Stimulated activated CD4-positive, alpha-beta T cell treated with anti-CD3 and anti-CD28 coated beads, Interleukin-2, amount 100 ng/mL, for 48 hours (primary cell): Measurements from ENCODE around the gene CRYAA.
"Not testable (repeated sequence)": the region's sequence is repeated elsewhere in the genome, so short reads cannot be mapped to it uniquely, and the experiment has no call there.

Experiments
- DNase-seq, 2 donors: peaks; one replicate each; pipeline ENCODE4 v3.0.0-alpha.2; 2020

Gene CRYAA

DNA sequence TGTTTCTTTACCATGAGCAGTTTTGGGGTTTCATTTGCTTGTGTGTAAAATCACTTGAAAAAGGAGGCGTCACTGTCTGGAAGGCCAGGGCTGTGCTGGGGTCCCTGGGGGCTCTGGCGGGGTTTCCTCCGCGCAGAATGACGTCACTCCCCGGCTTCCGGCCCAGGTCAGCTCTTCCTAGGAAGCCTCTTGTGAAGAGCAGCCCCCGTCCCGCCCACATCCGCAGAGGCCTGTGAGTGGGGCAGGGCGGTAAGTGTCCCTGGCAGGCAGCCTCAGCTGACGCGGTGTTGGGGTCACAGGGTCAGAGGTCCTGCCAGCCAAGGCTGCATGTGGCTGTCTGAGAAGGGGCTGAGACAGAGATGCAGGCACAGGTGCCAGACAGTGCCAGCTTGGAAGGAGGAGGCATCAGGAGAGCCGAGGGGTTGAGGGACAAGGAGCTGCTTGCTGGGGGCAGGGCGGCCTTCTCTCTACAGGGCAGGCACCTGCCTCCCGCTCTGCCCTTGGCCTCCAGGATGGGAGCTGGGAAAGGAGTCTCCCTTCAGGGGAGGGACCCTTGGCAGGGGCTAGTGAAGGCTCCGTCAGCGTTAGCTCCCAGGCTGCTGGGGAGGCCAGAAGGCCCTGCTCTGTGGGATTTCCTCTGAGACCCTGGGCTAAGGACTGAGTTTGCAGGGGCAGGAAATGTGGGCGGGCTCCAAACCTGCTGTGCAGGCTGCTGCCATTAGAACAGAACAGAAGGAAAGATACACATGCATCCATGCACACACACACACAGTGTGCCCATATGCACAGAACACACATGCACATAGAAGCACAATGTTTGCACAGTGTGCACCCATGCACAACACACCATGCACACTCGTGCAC, 8.5 kb downstream of the CRYAA start:
- not testable (repeated sequence) for DNase-seq

DNA sequence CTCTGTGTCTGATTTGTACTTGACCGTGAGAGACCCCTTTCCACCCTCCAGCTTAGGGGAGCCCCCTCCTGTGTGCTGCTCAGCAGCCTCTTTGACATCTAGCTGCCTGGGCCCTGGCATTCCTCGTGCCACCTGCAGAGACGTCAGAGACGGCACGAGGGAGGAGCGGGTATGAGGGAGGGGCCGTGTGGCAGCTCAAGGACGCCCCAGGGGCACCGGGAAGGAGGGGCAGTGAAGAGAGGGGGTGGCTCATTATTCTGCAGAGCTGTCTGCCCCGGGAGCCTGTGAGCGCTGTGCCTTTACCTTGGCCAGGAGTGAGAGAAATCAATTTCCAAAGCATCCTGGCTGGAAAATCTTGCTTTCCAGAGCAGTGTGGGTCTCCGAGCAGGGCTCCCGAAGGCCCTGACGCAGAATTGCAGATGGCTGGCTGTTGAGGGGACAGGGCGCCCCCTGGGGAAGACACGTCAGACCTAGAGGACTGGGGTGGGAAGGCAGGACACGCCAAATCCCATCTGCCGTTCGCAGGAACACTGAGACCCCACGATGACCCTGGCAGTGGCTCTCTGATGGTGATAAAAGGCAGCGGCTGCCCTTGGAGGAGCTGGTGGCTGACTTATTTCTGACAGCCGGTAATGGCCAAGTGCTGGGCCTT, 9.5 kb downstream of the CRYAA start:
- DNase-seq = not testable (repeated sequence)

DNA sequence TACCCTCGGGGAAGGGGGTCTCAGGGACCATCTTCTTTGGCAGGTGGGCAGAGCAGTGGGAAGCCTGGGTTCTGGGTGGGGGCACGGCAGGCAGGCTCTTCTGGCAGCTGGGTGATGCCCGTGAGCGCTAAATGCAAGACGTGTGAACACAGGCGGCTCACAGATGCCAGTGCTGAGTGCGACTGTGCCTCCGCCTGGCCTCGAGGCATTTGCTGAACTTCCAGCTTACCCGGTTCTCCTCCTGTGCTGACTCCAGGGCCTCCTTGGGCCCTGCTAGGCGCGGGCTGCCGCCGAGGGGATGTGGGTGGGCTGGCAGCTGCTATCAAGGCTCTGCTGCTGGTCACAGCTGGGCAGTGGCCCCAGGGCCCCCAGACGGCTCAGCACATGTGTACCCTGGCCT, 12.2 kb downstream of the CRYAA start:
- DNase-seq = not testable (repeated sequence)

DNA sequence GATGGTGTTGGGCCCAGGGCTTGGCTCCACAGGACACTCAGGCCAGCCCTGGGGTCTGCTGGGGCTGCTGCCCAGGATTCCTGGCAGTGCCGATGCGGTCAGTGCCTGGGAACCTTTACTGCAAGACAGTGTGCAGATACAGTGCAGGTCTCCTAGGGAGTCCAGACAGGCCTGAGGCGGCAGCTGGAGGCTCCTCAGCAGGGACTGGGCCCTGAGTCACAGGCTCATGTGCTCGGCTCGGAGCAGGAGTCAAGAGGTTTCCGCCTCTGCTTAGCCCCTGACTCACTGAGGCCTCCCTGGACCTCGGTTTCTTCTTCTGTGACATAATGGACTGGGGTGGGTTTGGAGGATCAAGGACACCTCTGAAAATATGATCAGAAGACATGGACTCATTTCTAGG, 18.5 kb downstream of the CRYAA start:
- not testable (repeated sequence) for DNase-seq

DNA sequence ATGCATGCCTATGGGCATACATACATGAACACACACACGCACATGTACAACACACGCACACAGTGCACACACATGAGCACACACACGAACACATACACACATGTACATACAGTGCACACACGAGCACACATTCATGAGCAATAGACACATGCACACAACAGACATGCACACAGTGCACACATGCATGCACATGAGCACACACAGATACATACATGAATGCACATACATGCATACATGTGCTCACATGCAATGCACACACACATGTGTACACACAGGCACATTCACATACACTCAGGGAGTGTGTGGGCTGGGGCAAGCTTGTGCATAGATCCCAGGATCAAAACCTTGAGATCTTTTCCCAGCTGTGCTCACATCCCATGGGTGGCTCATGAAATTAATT, 18.9 kb downstream of the CRYAA start:
- DNase-seq = no peak

DNA sequence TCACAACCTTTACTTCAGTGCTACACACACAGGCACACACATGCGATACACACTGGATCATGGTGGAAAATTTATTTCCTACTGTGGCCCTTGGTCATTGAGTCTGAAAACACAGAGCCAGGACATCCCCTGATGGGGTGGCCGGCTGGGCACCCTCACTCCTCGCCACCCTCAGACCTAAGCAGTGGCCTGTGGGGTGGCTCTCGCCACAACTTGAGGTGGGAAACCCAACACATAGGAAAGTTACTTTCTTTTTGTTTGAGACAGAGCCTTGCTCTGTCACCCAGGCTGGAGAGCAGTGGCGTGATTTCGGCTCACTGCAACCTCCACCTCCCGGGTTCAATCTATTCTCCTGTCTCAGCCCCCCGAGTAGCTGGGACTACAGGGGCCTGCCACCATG, 19.4 kb downstream of the CRYAA start:
- DNase-seq = no peak

DNA sequence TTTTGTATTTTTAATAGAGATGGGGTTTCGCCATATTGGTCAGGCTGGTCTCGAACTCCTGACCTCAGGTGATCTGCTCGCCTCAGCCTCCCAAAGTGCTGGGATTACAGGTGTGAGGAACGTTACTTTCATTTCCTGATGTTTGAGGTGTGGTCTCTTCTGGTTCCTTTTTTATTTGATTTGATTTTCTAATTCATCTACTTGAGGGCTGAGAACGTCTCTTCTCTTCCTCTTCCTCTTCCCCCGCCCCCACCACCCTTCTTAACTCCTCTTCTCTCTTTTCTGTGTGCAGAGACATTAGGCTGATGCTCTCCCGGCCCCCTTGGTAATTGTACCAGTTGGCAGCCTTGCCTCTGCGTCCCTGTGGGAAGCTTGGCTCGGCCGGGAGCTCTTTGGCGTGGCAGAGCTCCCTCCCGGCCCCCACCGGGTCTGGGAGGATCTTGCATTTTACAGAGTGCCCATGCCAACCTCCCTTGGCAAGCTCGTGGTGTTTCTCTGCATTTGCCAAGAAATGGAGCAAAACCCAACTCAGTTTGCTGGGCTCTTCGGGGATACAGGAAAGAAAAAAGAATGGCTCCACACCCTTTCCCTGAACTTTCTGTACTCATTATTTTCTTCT, 19.9 kb downstream of the CRYAA start:
- no peak for DNase-seq

DNA sequence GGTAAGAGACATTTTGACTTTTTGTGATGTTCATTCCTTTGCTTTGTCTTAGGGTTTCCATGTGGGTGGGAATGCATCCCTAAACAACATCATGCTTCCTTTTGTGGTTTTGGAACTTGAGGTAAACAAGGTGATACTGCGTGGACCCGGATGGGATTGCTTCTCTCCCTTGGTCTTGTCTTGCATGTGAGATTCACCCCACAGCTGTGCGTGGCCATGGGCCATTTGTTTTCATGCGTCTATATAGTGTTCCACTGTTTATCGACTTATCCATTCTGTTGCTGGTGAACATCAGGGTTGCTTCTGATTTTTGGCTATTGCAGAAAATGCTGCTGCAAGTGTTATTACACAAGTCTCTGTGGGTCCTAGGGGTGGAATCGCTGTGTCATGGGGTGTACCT, 21.1 kb downstream of the CRYAA start:
- no peak for DNase-seq

DNA sequence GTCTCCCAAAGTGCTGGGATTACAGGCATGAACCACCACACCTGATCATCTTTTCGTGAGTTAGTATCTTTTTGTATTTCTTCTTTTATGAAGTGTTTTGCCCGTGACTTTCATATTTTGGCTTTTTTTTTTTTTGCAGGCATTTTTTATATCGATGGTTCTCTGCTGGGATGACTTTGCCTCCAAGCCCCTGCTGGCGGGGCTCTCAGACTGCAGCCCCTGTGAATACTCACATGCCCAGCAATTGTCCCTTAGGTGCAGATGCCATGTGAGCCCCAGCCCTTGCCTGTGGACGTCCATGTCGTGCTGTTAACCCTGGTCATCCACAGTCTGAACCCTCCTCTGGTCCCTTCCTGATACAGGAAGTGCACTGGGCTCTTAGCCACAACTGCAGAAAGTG, 21.7 kb downstream of the CRYAA start:
- DNase-seq = no peak

DNA sequence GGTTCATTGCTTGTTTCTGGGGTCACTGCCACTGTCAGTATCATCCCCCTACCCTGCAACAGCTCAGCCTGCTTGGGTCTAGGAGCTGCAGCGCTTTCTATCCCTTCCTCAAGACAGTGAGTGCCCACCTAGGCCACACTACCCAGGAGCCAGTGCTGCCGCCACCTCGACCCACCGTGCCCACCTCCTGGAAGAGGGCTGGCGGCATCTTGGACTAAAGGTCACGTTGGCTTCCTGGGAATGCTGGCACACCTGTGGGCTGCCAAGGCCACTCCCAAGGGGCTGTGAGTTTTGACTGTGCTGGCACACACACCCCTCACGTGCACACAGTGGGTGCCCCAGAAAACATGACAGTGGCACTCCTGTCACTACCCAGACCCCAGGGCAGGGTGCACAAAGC, 22.1 kb downstream of the CRYAA start:
- no peak for DNase-seq

DNA sequence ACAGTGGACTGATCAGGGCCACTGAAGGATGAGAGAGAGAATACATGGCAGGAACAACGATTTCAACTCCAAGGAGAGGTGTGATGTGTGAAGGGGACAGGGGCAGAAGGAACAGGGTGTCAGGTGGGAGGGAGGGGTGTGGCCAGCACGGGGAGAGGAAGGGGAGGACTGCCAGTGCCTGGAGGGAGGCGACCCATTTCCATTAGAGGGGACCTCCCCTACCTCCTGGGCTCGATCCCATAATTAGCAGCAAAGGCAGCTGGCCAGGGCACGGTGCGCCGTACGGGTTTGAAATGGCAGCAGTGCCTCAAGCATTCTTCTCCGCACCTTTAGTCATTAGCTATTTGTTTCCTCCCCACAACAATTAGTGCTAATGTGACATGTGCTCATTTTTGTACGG, 22.7 kb downstream of the CRYAA start:
- no peak for DNase-seq

DNA sequence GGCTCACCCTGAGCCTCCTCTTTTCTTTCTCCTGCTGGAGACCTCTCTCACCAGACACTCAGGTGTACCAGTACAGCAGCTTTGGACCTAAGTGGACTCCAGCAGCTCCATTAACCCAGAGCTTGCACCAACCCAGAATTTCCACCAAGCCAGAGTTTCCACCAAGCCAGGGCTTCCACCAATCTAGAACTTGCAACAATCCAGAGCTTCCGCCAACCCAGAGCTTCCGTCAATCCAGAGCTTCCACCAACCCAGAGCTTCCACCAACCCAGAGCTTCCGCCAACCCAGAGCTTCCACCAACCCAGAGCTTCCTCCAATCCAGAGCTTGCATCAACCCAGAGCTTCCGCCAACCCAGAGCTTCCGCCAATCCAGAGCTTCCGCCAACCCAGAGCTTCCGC, 23.2 kb downstream of the CRYAA start:
- DNase-seq = no peak

DNA sequence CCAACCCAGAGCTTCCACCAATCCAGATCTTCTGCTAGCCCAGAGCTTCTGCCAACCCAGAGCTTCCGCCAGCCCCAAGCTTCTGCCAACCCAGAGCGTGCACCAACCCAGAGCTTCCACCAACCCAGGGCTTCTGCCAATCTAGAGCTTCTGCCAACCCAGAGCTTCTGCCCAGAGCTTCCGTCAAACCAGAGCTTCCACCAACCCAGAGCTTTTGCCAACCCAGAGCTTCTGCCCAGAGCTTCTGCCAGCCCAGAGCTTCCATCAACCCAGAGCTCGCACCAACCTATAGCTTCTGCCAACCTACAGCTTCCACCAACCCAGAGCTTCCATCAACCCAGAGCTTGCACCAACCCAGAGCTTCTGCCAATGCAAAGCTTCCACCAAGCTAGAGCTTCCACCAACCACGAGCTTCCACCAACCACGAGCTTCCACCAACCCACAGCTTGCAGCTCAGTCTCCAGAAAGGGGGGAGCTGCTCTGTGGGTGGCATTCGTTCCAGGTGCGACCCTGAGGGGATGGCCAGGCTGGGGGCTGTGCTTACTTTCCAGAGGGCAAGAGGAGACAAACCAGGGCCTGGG, 23.8 kb downstream of the CRYAA start:
- no peak for DNase-seq

DNA sequence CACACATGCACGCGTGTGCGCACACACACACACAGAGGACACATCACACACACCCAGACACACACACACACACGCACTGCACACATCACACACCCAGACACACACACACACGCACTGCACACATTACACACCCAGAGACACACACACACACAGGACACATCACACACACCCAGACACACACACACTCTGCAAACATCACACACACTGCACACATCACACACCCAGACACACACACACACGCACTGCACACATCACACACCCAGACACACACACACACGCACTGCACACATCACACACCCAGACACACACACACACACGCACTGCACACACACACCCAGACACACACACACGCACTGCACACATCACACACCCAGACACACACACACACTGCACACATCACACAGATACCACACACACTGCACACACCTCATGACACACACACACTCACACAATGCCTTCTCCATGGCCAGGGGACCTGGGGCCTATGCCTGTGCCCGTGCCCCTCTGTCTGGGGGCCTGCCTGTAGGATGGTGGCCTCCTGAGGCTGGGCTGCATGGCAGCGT, 24.4 kb downstream of the CRYAA start:
- no peak for DNase-seq

DNA sequence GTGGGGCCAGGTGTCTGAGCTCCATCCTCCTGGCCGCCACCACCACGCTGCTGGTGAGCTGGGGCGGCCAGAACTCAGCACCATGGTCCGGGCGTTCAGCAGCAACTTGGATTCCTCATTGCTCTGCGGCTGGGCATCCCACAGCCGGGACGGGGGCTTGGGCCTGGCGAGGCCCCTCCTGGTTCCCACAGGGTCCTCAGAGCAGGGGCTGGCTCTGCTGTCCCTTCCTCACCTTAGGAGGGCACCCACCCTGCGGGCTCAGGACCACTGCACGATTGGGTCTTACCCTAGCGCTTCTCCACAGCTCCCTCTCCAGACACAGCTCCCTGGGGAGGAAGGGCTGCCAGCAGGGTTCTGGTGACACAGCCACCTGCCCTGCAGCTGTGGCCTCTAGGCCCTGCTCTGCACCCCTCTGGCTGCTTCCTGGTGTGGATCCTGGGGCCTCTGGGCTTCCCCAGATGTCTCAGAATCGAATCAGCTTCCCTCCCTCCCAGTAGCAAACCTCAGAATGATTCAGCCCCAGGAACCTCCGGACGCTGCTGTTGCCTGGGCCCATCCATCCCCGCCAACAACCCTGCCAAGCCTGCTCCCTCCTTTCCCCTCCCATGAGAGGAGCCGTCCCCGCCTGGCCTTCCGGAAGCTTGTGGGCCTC, 25.0 kb downstream of the CRYAA start:
- no peak for DNase-seq

DNA sequence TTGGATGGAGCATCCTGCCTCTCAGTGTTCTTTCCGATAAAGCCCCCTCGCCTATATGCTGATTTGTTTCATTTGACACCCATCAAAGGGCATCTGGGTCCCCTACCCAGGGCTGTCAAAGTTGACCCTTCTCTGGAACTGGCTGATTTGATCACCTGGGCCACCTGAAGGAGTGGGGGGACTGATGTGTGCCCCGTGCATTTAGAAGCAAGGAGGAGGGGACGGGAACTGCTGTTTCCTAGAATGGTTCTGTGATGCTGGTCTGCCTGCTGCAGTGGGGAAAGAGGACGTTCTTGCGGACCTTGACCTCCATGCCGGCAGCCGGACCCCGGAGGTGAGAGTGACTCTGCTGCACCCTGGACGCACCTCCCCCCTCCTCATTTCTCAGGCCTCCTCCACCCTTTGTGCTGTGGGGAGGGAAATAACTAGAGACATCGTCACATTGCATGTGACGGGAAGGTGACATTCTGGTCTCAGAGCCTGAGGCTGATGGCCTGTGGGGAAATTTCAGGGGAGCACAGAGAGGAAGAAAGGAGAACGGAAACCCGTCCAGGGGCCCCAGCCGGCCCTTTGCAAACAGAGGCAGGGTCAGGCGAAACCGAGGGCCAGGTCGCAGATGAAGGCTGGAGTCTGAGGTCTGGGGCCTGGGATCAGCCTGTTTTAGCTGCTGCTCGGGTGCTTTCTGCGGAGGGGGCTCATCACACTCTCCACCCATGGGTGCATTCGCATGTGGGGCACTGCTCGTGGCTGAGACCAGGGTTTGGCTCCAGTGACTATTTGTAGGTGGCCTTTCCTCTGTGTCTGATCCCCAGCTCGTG, 25.7 kb downstream of the CRYAA start:
- no peak for DNase-seq

DNA sequence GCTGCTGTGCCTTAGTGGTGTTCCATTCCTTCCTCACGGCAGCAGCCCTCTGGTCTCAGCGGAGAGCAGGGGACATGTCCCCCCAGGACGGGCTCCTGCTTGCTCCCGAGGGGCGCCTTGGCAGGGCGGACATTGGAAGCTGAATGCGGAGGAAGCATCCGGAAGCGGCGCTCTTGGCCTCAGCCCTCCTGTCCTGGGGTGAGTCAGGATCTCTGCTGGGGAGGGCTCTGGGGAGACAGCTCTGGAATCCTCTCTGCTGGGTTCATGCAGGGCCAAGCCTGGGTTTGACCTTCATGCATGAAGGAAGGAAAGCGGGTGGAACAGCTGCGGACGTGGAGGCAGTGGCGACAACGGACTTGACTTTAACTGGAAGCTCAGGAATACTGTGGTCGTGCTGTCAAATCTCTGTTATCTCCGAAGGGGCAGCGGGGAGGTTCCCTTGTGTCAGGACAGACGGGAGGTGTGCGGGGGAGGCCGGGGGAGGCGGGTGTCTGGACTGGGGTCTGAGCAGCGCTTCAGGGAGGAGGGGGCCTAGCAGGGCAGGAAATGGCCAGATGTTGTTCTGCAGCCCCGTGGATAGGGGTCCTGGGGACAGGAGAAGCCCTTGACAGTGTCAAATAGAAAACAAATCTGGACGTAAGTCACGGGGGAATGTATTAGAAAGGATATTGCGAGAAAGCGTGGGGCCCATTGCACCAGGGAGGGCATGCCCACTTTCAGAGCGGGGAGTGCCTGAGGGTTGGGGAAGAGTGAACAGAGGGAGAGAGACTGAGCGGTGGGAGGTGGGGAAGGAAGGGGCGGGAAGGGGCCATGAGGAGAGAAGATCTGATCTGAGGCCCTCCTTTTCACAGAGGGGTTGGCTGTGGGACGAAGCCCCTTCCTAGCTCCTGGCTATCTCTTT, 26.6 kb downstream of the CRYAA start:
- no peak for DNase-seq

DNA sequence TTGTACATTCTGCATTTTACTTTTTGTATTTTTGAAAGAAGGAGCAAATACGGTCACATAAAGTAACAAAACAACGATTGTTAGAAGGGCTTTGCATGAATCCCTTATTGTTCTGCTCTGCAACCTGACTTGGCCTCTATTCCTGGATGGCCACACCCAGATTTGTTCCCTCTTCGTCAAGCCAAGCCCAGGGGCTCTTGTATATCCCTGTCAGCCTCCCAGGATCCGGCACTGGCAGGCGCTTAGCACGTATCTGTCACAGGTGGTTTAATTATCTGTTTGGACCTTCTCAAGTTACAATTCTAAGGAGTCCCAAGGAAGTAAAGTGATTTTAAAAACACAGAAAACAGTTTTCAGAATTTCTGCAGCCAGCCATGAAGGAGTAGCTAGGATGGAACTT, 28.0 kb downstream of the CRYAA start:
- no peak for DNase-seq

DNA sequence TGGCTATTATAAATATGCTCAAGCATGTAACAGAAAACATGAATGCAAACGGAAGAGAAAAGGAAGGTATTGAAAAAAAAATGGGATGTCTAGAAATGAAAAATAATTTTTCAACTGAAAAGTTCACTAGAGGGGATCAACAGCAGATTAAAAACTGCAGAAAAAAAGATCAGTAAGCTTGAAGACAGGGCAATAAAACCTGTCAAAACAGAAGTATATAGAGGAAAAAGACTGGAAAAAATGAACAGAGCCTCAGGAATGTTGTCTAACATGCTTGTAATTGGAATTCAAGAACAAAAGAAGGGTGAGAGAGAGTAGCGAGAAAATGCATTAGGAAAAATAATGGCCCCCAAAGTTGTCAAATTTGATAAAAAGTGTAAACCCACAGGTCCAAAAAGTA, 29.6 kb downstream of the CRYAA start:
- DNase-seq = no peak

DNA sequence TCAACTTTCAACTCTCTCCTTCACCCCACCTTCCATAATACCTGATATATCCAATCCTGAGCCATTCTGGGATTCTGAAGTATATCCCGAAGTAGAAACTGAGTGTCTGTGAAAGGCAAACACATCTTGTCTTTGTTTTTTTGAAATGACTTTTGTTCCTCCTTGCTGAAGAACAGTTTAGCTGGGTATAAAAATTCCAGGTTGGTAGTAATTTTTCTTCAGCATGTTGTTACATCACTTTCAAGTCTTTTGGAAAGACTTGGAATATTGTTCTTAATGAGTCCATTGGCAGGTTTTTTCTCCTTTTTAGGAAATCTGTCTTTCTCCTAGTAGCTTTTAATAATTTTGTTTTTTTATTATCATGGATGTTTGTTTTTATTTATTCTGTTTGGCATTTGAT, 32.7 kb downstream of the CRYAA start:
- DNase-seq = no peak

DNA sequence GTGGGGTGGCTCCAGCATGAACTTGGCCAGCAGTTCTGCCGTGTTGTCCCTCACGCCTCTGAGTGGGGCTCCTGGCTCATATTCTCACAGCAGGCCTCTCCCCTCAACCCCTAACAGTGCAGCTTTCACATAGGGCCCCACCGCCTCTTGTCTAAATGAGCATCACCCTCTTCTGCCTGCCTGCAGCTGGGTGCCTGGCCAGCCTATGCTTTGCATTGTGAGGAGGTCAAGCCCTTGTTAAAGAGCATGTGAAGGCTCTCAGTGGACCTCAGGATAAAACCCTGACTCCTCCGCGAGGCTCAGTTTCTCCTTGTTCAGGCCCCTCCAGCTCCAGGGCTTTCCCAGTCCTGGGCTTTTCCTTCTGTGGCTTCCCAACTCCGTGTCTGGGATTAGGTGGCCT, 34.8 kb downstream of the CRYAA start:
- no peak for DNase-seq
